Endodermal cell (in vitro differentiated cells): ENCODE results near the gene BPIFA1. TPM values are rescaled to one million over a fixed set of nuclear protein-coding genes. Genes with fewer than 3 reads are reported as not detected.

Source experiments
- DNase-seq: peaks from one replicate; pipeline ENCODE4 v3.0.0-alpha.2; 2017
- H3K27ac ChIP-seq: 2 replicates; pipeline ENCODE4 v1.5.1; 2013; ENCODE audit warnings: mild to moderate bottlenecking, low read depth, low read length, moderate library complexity
- H3K27me3 ChIP-seq: 2 replicates; pipeline ENCODE4 v1.6.1; 2013; ENCODE audit warnings: mild to moderate bottlenecking, low read length, moderate library complexity; ENCODE audit not compliant: insufficient read depth, control insufficient read depth, poor library complexity, severe bottlenecking
- H3K36me3 ChIP-seq: 2 replicates; pipeline ENCODE4 v1.7.0; 2013; ENCODE audit warnings: mild to moderate bottlenecking, low read length, moderate library complexity; ENCODE audit not compliant: control insufficient read depth, insufficient read depth
- H3K4me1 ChIP-seq: one replicate; pipeline ENCODE4 v1.7.0; 2013; ENCODE audit warnings: low read length; ENCODE audit not compliant: control insufficient read depth, insufficient read depth
- H3K4me3 ChIP-seq: 2 replicates; pipeline ENCODE4 v1.5.1; 2013; ENCODE audit warnings: mild to moderate bottlenecking, low read length, moderate library complexity
- H3K9ac ChIP-seq: 2 replicates; pipeline ENCODE4 v1.6.1; 2013; ENCODE audit warnings: mild to moderate bottlenecking, low read length, moderate library complexity; ENCODE audit not compliant: poor library complexity, severe bottlenecking; ENCODE audit errors: extremely low read depth
- H3K9me3 ChIP-seq: 2 replicates; pipeline ENCODE4 v1.6.1; 2013; ENCODE audit warnings: mild to moderate bottlenecking, low read length, moderate library complexity; ENCODE audit not compliant: control insufficient read depth
- H3K27ac Mint-ChIP-seq: 2 replicates; pipeline ENCODE4 v1.8.0; 2020; ENCODE audit warnings: mixed read lengths
- H3K27me3 Mint-ChIP-seq: 2 replicates; pipeline ENCODE4 v1.8.0; 2021; ENCODE audit warnings: mild to moderate bottlenecking, mixed read lengths; ENCODE audit not compliant: insufficient read depth
- H3K36me3 Mint-ChIP-seq: 2 replicates; pipeline ENCODE4 v1.8.0; 2020; ENCODE audit warnings: low read depth, mixed read lengths
- H3K4me1 Mint-ChIP-seq: 2 replicates; pipeline ENCODE4 v1.8.0; 2020; ENCODE audit warnings: mixed read lengths
- H3K4me3 Mint-ChIP-seq: 2 replicates; pipeline ENCODE4 v1.8.0; 2020; ENCODE audit warnings: mild to moderate bottlenecking, moderate library complexity, mixed read lengths
- H3K9me3 Mint-ChIP-seq: 2 replicates; pipeline ENCODE4 v1.8.0; 2020; ENCODE audit warnings: mild to moderate bottlenecking, mixed read lengths
- CTCF ChIP-seq: fragments of 200-600 bp; sonication (generic); conservative IDR thresholded peaks from 2 replicates; pipeline ENCODE4 v1.5.0; 2021; ENCODE audit warnings: antibody characterized with exemption, mild to moderate bottlenecking
- WGBS, 2 experiments: methylation state at CpG; one replicate each; pipeline versions ENCODE4 v1.1.5 to v1.1.7; 2013; ENCODE audit warnings: missing lambda C conversion rate in 2 of 2, mixed read lengths in 1 of 2; ENCODE audit not compliant: insufficient coverage in 1 of 2, insufficient read length in 1 of 2; 5-methylcytosine and 5-hydroxymethylcytosine counted together
- total RNA-seq, 2 donors: library from RNA; stranded (reverse); fragmentation: NEBNext Ultra II Directional in 1 of 2; extraction: Animal tissue kit (Norgen Biotek cat#: 25700) in 1 of 2; gene quantifications; 2 replicates in 1 of 2; 3 replicates in 1 of 2; pipeline ENCODE4 v1.2.1, GENCODE V29; 2021

BPIFA1 gene
- total RNA-seq, 2 donors from 2014 or later = 1.4 TPM; not detected in 1

GRCh38 chr20:33199026-33199425 is 36.8 kb upstream of the BPIFA1 start:
- H3K27ac Mint-ChIP-seq = no peak overlapping the region
- H3K27me3 Mint-ChIP-seq = peaks cover 29% of the 10 kb centered on the region
- Histone ChIP-seq H3K9ac (no peak overlapping the region), H3K27ac (no peak overlapping the region), H3K4me1 (no peaks in the 10 kb centered on the region), H3K4me3 (no peak overlapping the region), H3K9me3 (no peaks in the 10 kb centered on the region), H3K36me3 (no peaks in the 10 kb centered on the region), H3K27me3 (peaks cover 54% of the 10 kb centered on the region)
- H3K4me3 Mint-ChIP-seq = no peak overlapping the region
- H3K36me3 Mint-ChIP-seq = no peaks in the 10 kb centered on the region
- no peak for TF ChIP-seq CTCF
- DNase-seq = no peak
- 73 to 89% methylated on average over 3 of the region's 3 CpGs for WGBS, 2 experiments
- no peaks in the 10 kb centered on the region for H3K9me3 Mint-ChIP-seq
- no peaks in the 10 kb centered on the region for H3K4me1 Mint-ChIP-seq

GRCh38 chr20:33202451-33202850 is 33.3 kb upstream of the BPIFA1 start:
- Mint-ChIP-seq H3K9me3 (no peaks in the 10 kb centered on the region), H3K4me3 (no peak overlapping the region), H3K36me3 (no peaks in the 10 kb centered on the region), H3K4me1 (no peaks in the 10 kb centered on the region), H3K27ac (no peak overlapping the region), H3K27me3 (peaks cover 30% of the 10 kb centered on the region)
- Histone ChIP-seq H3K36me3 (no peaks in the 10 kb centered on the region), H3K27ac (no peak overlapping the region), H3K4me1 (no peaks in the 10 kb centered on the region), H3K9ac (no peak overlapping the region), H3K4me3 (no peak overlapping the region), H3K9me3 (no peaks in the 10 kb centered on the region), H3K27me3 (peaks cover 60% of the 10 kb centered on the region)
- no peak for TF ChIP-seq CTCF
- 74% methylated on average over 2 of the region's 4 CpGs; no CpG with 5 or more reads in 1 of the 2 experiments for WGBS, 2 experiments
- DNase-seq = no peak

GRCh38 chr20:33203444-33203843 is 32.4 kb upstream of the BPIFA1 start:
- Mint-ChIP-seq H3K9me3 (no peaks in the 10 kb centered on the region), H3K36me3 (no peaks in the 10 kb centered on the region), H3K4me3 (no peak overlapping the region), H3K27me3 (peaks cover 36% of the 10 kb centered on the region), H3K27ac (no peak overlapping the region), H3K4me1 (no peaks in the 10 kb centered on the region)
- no peak for TF ChIP-seq CTCF
- Histone ChIP-seq H3K4me3 (no peak overlapping the region), H3K36me3 (no peaks in the 10 kb centered on the region), H3K27me3 (peaks cover 70% of the 10 kb centered on the region), H3K9me3 (no peaks in the 10 kb centered on the region), H3K9ac (no peak overlapping the region), H3K4me1 (no peaks in the 10 kb centered on the region), H3K27ac (no peak overlapping the region)
- DNase-seq = no peak
- WGBS, 2 experiments = 94% methylated on average over 2 to 3 of the region's 3 CpGs
